HG02943 (cell line): Measurements from ENCODE around the gene ASB2.

Experiments used
- ATAC-seq: cut with Tn5 transposase; IDR thresholded peaks from one replicate; pipeline ENCODE4 v1.9.1; 2021; ENCODE audit warnings: mild to moderate bottlenecking, low read depth, moderate library complexity; ENCODE audit not compliant: unreplicated experiment

The ASB2 gene

GRCh38 chr14:93884950-93885349, 91.4 kb downstream of the ASB2 start:
- ATAC-seq: no peak
